ENCODE results near the gene TMEM52. TPM values are rescaled to one million over a fixed set of nuclear protein-coding genes. Genes with fewer than 3 reads are reported as not detected.
"Not testable (repeated sequence)": the region's sequence is repeated elsewhere in the genome, so short reads cannot be mapped to it uniquely, and the experiment has no call there.

Gene TMEM52
- total and polyA plus RNA-seq, 2 of the 13 experiments (the other 11 are each of a cell fraction or from before 2014, with no cell fraction given): 13.2 to 18.7 TPM

GRCh38 chr1:1934848-1935247 is 15.8 kb upstream of the TMEM52 start:
- H3K36me3 ChIP-seq (replicated peaks in 1 of 2; ENCODE audit: control insufficient read depth in 1 of 2, insufficient read depth in 2 of 2, low read length in 2 of 2); CTCF ChIA-PET (ENCODE audit: low intra/inter-chr PET ratio, low total read pairs); H2AFZ ChIP-seq (ENCODE audit: low read length); ATAC-seq; in situ Hi-C loops (cut with HindIII; ENCODE audit: extremely low pct_ligation_motif_present, low pct_unique_long_range_greater_than_20kb); H3K27me3 ChIP-seq (ENCODE audit: control insufficient read depth in 1 of 2, insufficient read depth in 2 of 2, low read length in 2 of 2); DNase-seq (ENCODE audit: low spot score); H3K4me3 ChIP-seq (replicated peaks in 1 of 3; ENCODE audit: insufficient read depth in 1 of 3, low read depth in 2 of 3, low read length in 3 of 3); H4K20me1 ChIP-seq (ENCODE audit: insufficient read depth, low read length); H3K79me2 ChIP-seq (ENCODE audit: insufficient read depth, low read length); H3K4me2 ChIP-seq (ENCODE audit: low read depth, low read length); H3K9ac ChIP-seq (ENCODE audit: insufficient read depth, low read depth, low read length); H3K9me3 ChIP-seq (ENCODE audit: low read length); FAIRE-seq; BruUV-seq (replicated peaks); H3K27ac ChIP-seq (ENCODE audit: extremely low read length, insufficient read depth, low read length): not testable (repeated sequence)
- POLR2A ChIA-PET: interaction anchor here (1.0 kb wide), 1 partner anchor 14 kb away, joined by 3 read pairs; no protein-coding TSS in a partner anchor
- WGBS (ENCODE audit: low lambda C conversion rate): 62% methylated on average over 4 of the region's 21 CpGs
- intact Hi-C loops (cut with micrococcal nuclease; ENCODE audit: unreplicated experiment): loop anchor here (2.0 kb wide), 1 partner anchor 112 kb away; no protein-coding TSS in a partner anchor
- peaks cover 10% of the 10 kb centered on the region for H3K4me1 ChIP-seq (ENCODE audit: insufficient read depth, low read length)

- DNase-seq (ENCODE audit: low spot score) (no peak), FAIRE-seq (no peak), ATAC-seq (peak; percentile 13)
- H3K9ac ChIP-seq (ENCODE audit: insufficient read depth, low read depth, low read length): no peak overlapping the region
- H2AFZ ChIP-seq (ENCODE audit: low read length): no peak overlapping the region
- H3K27ac ChIP-seq (ENCODE audit: extremely low read length, insufficient read depth, low read length): no peak overlapping the region
- POLR2A ChIA-PET: interaction anchor here (2.0 kb wide), 1 partner anchor 10 kb away, joined by 6 read pairs; the partner anchor contains the start of gene TMEM52
- intact Hi-C loops (cut with micrococcal nuclease; ENCODE audit: unreplicated experiment) (no loop called here), in situ Hi-C loops (cut with HindIII; ENCODE audit: extremely low pct_ligation_motif_present, low pct_unique_long_range_greater_than_20kb) (no loop called here)
- CTCF ChIA-PET (ENCODE audit: low intra/inter-chr PET ratio, low total read pairs): no interaction called here
- H4K20me1 ChIP-seq (ENCODE audit: insufficient read depth, low read length): no peaks in the 10 kb centered on the region
- no peaks in the 10 kb centered on the region for H3K79me2 ChIP-seq (ENCODE audit: insufficient read depth, low read length)
- peaks cover 22 to 41% of the 10 kb centered on the region in 2 experiments; a peak in 4 of 5 replicates for H3K27me3 ChIP-seq (ENCODE audit: control insufficient read depth in 1 of 2, insufficient read depth in 2 of 2, low read length in 2 of 2)
- H3K36me3 ChIP-seq (replicated peaks in 1 of 2; ENCODE audit: control insufficient read depth in 1 of 2, insufficient read depth in 2 of 2, low read length in 2 of 2): no peaks in the 10 kb centered on the region
- peaks cover 19% of the 10 kb centered on the region for H3K4me1 ChIP-seq (ENCODE audit: insufficient read depth, low read length)
- no TSS peak for BruUV-seq (replicated peaks)
- H3K4me3 ChIP-seq (replicated peaks in 1 of 3; ENCODE audit: insufficient read depth in 1 of 3, low read depth in 2 of 3, low read length in 3 of 3): no peak overlapping the region; a peak in 1 of 6 replicates
- 64% methylated on average over 28 of the region's 38 CpGs for WGBS (ENCODE audit: low lambda C conversion rate)
- no peaks in the 10 kb centered on the region for H3K9me3 ChIP-seq (ENCODE audit: low read length)
- H3K4me2 ChIP-seq (ENCODE audit: low read depth, low read length): 0 out of 2 replicates have a peak overlapping the region, but pooled peaks have one; percentile 3
- TF ChIP-seq ZSCAN25 (CRISPR knock-in tag; IDR thresholded peaks at IDR 0.05): peak; percentile 60; the same call in 1 of the 2 replicates
- TF ChIP-seq POGK (CRISPR knock-in tag; conservative IDR thresholded peaks at IDR 0.05): no peak
- TF ChIP-seq AGO2 (optimal IDR thresholded peaks at IDR 0.05; ENCODE audit: low read depth, low read length): peak; percentile 53
- no peak for TF ChIP-seq MED1 (CRISPR knock-in tag; IDR thresholded peaks at IDR 0.05)
- TF ChIP-seq EED (CRISPR knock-in tag; IDR thresholded peaks at IDR 0.05): no peak
- TF ChIP-seq ZBTB20 (CRISPR knock-in tag; IDR thresholded peaks at IDR 0.05; ENCODE audit: borderline replicate concordance, low read depth): no peak
- no peak for TF ChIP-seq TFAP4 (IDR thresholded peaks at IDR 0.05; ENCODE audit: borderline replicate concordance, low read depth)
- TF ChIP-seq ATF5 (CRISPR knock-in tag; IDR thresholded peaks at IDR 0.05; ENCODE audit: low read depth): no peak
- no peak for TF ChIP-seq ZNF747 (CRISPR knock-in tag; IDR thresholded peaks at IDR 0.05; ENCODE audit: borderline replicate concordance)
- peak; percentile 70 for TF ChIP-seq PATZ1 (CRISPR knock-in tag; IDR thresholded peaks at IDR 0.05)
Observed at GRCh38 chr1:1929639-1930545, 10.8 kb upstream of the TMEM52 start.
